NCI-H226 (cell line): ENCODE data around the gene TCERG1L.
"Not testable (repeated sequence)": the region's sequence is repeated elsewhere in the genome, so short reads cannot be mapped to it uniquely, and the experiment has no call there.

Experiments
- DNase-seq: peaks from one replicate; pipeline ENCODE4 v3.0.0-alpha.2; 2015

TCERG1L gene

DNA sequence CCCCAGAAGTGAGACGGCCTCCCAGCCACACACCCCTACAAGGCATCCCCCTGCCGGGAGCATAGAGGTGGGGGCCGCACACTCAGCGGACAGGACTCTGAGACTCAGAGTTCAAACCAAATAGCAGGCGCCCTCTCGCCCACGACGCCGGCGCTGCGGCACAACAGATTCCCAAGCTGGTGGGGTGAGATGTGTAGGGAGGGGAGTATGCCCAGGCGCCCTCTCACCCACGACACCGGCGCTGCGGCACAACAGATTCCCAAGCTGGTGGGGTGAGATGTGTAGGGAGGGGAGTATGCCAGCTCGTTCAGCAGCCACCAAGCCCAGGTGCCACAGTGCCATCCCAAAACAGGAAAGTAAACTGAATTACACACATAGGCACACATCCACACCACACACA, 64.7 kb downstream of the TCERG1L start:
- no peak for DNase-seq

GRCh38 chr10:131246089-131246488, 65.4 kb downstream of the TCERG1L start:
- DNase-seq, result no peak

- DNase-seq, result no peak
These were observed 66.0 kb downstream of the TCERG1L start for GRCh38 chr10:131245475-131246059.

GRCh38 chr10:131244836-131245235, 66.7 kb downstream of the TCERG1L start:
- DNase-seq, result no peak

DNA sequence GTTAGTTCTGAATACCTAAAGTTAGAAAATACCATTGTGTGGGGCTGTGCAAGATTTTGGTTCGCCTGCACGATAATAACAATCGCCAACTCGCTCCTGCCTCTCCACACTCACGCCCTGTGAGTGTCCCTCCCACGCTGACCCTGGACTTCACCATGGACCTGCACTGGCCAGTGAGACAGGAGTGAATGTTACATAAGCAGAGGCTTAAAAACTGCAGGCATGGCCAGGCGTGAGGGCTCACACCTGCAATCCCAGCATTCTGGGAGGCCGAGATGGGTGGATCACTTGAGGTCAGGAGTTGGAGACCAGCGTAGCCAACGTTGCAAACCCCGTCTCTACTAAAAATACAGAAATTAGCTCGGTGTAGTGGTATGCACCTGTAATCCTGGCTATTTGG, 68.4 kb downstream of the TCERG1L start:
- no peak for DNase-seq

GRCh38 chr10:131242007-131242406, 69.5 kb downstream of the TCERG1L start:
- no peak for DNase-seq

DNA sequence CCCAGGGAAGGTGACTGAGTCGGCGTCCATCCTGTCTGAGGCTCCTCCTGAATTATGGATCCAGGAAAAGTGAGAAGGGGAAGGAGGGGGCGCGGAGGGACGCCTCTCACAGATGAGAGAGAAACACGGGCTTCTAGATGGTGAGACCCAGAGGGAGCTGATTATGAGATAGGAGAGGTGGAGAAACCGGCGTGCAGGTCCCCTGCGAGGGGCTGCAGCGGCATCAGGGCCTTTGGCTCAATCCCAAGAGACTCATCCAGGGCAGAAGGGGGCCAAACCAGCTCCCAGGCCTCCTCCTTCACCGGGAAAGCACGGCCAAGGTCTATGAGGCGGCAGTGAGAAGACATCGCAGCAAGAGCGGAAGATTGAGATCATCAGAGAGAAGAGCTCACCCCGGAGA, 70.8 kb downstream of the TCERG1L start:
- no peak for DNase-seq

- no peak for DNase-seq
These were observed 71.6 kb downstream of the TCERG1L start for GRCh38 chr10:131239926-131240325.

DNA sequence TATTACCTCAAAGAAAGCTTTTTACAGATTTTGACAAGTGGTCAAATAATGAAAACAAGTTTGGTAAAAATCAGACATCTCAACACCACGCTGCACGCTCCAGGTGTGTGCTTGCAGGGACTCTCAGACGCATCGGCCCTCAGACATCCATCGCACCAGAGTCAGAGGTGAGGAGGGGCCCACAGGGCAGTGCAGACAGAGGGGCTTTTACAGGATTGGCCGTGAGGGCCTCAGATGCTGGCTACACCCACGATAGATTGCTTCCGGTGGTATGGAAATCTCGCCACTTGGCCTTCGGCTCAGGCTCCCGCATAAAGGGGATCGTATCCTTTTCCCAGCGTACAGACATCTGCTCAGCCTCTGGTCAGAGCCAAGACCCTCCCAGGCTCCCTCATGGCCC, 72.1 kb downstream of the TCERG1L start:
- no peak for DNase-seq

GRCh38 chr10:131238669-131239280, 72.7 kb downstream of the TCERG1L start:
- no peak for DNase-seq

GRCh38 chr10:131237991-131238651, 73.4 kb downstream of the TCERG1L start:
- no peak for DNase-seq

DNA sequence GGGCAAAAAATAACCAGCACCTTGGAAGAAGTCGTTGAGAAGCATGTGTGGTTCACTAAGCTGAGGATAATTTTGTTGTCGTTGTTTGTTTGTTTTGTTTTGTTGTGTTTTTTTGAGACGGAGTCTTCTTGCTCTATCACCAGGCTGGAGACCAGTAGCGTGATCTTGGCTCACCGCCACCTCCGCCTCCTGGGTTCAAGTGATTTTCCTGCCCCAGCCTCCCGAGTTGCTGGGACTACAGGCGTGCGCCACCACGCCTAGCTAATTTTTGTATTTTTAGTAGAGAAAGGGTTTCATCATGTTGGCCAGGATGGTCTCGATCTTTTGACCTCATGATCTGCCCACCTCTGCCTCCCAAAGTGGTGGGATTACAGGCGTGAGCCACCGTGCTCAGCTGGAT, 76.9 kb downstream of the TCERG1L start:
- DNase-seq, result not testable (repeated sequence)

GRCh38 chr10:131233611-131234258, 77.8 kb downstream of the TCERG1L start:
- no peak for DNase-seq

DNA sequence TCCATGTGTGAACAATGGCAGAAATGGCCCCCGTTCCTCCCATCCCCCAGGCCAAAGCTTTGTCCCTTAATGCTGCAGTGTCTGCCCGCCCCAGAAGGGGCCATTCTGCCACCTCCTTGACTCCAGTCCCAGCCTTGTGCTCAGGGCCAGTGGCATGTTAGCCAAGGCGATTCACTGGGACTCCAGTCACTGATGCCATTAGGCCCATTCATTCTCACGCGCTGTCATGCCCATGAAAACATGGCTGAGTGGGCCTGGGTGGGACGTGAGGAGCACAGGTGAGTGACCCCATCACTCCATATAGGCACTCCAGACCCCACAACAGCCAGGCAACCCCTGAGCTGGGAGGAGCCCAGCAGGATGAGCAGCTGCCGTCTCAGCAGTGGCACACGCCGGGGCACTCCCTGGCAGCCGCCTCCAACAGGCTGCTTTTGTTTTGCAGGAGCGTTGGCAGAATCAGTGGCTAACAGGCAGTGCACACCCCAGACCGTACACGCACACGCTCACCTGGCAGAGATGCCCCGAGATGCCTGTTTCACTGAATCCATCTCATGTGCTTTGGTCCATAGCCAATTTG, 79.5 kb downstream of the TCERG1L start:
- DNase-seq, result no peak

DNA sequence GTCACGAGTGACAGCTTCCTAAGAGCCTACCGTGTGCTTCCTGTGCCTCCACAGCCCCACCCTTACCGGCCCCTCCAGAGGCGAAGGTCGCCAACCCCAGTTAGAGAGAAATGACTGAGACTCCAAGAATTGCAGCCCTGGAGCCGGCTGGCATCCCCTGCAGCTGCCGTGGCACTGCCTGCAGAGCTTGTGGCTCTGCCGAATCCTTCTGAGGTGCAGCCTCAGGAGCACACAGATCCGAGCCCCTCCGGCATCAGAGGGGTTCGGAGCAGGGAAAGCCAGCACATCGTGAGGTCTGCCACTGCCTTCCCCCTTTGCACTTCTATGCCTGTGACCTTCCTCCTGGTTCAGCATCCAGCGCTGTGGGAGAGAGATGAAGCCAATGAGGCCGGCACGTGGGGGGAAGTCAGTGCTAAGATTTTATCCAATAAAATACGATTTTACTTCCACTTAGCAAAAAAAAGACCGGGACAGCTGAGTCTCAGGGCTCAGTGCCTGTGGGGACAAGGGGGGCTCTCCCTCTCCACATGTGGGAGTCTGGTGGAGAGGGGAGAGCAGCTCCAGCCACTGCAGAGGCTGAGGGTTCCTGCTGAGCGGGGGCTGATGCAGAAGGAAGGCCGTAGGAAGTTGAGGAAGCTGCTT, 80.1 kb downstream of the TCERG1L start:
- DNase-seq, result no peak

GRCh38 chr10:131230641-131231322, 80.7 kb downstream of the TCERG1L start:
- DNase-seq, result no peak

- no peak for DNase-seq
These were observed 81.4 kb downstream of the TCERG1L start for GRCh38 chr10:131230166-131230565.

DNA sequence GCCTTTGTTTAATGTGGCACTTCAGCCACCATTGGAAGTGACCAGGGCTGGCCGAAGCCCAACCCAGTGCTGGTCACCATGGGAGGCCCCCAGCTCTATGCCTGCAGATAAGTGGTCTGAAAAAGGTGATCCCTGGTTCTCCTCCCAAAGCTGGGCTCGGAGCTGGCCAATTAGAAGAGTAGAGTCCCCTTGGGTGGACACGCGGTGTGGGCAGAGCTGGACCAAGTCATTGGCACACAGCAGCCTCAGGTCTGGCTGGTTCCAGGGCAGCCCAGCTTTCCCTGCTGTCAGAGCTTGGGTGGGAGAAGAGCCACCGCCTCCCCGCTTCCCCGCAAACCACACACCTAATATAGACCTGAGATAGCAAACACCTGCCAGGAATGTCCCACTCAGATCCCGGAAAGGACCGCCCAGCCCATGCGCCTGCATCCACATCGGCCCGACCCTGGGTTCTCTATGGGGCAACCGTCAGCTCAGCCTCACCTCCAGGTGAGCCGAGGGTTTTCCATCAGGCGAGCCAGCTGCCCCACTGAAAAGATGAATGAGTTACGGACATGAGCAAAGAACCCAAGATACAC, 84.3 kb downstream of the TCERG1L start:
- DNase-seq, result no peak

DNA sequence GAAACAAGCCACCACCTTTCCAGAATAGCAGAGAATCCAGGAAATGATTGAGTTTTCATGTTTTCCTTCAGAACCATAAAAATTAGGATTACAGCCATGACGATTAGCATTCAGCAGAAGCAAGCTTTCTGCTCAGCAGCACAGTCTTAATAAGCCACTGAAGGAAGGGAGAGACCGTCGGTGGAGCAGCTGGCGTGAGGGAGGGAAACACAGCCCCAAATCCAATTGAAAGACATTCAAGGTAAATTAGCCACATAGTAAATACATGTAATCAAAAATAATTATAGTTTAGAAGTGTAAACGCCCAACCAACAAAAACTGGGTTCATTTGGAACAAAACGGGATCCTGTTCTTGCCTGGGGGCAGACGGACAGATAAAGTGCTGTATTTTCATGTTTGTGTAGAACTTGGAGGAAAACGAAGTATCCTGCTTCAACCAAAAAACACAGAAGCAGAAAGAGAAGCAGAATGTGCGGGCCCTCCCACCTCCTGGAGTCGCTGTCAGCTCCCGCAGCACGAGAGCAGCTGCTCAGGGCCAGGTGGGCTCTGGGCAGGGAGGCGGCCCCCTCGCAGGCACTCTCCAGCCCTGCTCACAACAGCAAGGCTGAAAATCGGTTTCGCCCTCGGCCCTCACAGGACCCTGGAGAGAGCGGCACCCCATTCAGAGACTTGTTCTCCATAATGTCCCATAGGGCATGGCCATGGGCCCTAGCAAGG, 84.9 kb downstream of the TCERG1L start:
- DNase-seq, result no peak

DNA sequence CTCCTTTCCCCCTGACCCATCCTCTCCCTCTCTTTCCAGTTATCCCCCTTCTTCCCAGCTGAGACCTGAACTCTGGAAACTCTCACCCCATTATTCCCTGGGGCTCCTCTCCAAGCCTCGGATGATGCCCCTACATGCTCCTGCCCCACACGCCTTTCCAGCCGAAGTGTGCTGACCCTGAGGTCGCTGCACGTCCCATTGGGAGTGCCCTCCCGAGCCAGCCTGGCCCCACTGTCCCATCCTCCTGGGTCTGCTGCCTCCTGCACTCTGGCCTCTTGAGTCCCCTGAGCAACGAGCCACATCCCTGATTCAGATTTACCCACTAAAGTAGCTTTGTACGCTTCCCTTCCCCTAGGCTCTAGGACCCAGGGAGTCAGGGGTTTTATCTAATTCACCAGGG, 87.4 kb downstream of the TCERG1L start:
- no peak for DNase-seq

DNA sequence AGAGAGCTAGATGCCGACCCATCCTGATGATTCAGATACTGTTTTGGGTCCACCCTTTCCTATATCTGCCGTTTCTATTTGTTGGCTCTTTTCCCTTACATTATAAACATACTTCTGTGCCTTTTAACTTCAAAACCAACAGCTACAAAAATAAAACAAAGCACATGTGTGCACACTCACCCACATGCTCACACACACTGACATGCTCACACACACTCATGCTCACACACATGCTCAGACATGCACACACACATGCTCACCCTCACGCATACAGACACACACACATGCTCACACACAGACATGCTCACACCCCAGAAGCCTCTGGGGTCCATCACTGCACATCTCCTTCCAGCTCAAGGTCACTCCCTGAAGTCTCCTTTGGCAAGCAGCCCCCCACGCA, 88.1 kb downstream of the TCERG1L start:
- DNase-seq, result no peak

DNA sequence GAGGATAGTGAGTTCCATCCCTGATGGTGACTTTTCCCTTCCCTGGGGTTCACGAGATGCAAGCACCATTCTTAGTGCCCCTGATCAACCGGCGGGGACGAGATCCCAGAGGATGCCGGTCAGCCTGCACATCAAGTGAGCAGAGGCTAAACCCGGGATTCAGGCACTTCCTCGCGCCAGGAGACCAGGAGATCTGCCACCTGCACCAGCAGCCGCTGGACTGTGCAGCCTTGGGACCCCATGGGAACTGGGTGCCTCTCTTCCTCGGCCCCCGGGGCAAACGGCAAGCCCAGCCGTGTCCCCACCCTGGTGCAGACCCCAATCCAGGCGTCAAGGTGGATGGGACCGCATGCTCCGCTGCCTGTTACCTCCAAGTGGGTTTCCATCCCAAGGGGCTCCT, 88.5 kb downstream of the TCERG1L start:
- DNase-seq, result no peak
